Body of pancreas (tissue), 4 donors: ENCODE data around the gene CERS5.

Source experiments
- POLR2A ChIP-seq, 3 donors: fragments of 450-650 bp; IDR thresholded peaks; one replicate each; pipeline ENCODE4 v1.6.1; 2016; ENCODE audit warnings: antibody characterized with exemption in 3 of 3, mild to moderate bottlenecking in 2 of 3
- TF ChIP-seq, protein P1 (sequence below), 7 experiments: fragments of 450-650 bp in 4 of 7; fragments of 200-600 bp in 3 of 7; sonication (generic) in 3 of 7; IDR thresholded peaks; one replicate each; pipeline ENCODE4 v1.5.1; 2016 to 2019; ENCODE audit warnings: antibody characterized with exemption in 7 of 7

DNA sequence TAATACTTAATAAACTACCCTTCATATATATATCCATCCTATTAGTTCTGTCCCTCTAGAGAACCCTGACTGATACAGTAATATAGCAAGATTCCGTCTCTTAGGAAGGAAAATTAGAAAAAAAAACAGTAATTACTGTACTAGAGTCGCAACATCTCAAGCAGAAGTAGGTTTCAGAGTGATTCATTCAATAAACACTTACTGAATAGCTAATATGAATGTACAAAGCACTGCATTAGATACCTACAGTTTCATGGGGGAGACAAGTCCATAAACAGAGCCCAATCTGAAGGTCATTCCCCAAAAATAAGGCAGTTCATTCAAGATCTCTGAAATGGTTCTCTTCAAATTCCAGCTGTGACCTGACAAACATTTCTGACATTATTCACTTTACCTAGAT, 9.9 kb downstream of the CERS5 start:
- TF ChIP-seq, protein P1, sequence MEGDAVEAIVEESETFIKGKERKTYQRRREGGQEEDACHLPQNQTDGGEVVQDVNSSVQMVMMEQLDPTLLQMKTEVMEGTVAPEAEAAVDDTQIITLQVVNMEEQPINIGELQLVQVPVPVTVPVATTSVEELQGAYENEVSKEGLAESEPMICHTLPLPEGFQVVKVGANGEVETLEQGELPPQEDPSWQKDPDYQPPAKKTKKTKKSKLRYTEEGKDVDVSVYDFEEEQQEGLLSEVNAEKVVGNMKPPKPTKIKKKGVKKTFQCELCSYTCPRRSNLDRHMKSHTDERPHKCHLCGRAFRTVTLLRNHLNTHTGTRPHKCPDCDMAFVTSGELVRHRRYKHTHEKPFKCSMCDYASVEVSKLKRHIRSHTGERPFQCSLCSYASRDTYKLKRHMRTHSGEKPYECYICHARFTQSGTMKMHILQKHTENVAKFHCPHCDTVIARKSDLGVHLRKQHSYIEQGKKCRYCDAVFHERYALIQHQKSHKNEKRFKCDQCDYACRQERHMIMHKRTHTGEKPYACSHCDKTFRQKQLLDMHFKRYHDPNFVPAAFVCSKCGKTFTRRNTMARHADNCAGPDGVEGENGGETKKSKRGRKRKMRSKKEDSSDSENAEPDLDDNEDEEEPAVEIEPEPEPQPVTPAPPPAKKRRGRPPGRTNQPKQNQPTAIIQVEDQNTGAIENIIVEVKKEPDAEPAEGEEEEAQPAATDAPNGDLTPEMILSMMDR (IDR thresholded peaks at IDR 0.05) = no peak
- TF ChIP-seq POLR2A (IDR thresholded peaks at IDR 0.05) = no peak
